Dedifferentiated amniotic fluid mesenchymal stem cell (primary cell): ENCODE data around the gene SPCS3.
"Not testable (repeated sequence)": the region's sequence is repeated elsewhere in the genome, so short reads cannot be mapped to it uniquely, and the experiment has no call there.

Source experiments
- DNase-seq: peaks from one replicate; pipeline ENCODE4 v3.0.0-alpha.2; 2016; ENCODE audit errors: extremely low spot score

The SPCS3 gene

GRCh38 chr4:176319704-176320339 is at the start of gene SPCS3:
TSS of gene SPCS3 (plus strand) at chr4:176319966. CDS start at chr4:176320077, 111 bp downstream.
- DNase-seq = peak; percentile 93

- DNase-seq = peak; percentile 95
Observed at GRCh38 chr4:176270669-176271068, 49.1 kb upstream of the SPCS3 start.

- no peak for DNase-seq
Observed at GRCh38 chr4:176271749-176272148, 48.0 kb upstream of the SPCS3 start.

DNA sequence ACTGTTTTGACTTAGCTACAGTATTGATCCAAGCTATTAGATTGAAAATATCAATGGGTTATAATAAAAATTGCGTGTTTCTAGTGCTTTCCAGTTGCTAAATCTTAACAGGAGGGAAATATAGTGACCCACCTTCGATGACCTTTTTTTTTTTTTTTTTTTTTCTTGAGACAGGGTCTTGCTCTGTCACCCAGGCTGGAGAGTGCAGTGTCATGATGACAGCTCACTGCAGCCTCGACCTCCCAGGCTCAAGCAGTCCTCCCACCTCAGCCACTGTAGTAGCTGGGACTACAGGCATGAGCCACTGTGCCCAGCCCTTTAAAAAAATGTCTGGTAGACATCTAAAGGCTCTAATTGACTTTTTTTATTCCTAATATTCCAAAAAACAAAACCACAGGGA is 47.0 kb upstream of the SPCS3 start:
- DNase-seq = no peak

DNA sequence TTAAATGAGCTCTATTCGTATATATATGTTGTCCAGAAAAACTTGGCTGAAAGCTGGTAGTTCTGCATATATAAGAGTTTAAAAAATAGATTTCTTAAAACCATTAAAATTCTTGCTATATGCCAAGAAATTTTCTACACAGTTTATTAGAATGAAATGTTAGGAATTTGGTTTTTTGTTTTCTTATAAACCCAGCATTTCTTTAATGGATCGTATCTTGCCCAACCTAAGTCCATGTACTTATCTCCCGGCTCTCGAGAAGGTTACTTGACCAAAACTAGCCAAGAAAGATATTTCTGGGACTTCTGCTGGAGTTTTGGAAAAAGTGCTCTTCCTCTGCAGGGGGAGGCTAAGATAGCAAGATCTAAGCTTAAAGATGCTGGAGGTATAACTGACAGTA is 46.0 kb upstream of the SPCS3 start:
- DNase-seq = no peak

- DNase-seq = no peak
Observed at GRCh38 chr4:176274441-176274840, 45.3 kb upstream of the SPCS3 start.

DNA sequence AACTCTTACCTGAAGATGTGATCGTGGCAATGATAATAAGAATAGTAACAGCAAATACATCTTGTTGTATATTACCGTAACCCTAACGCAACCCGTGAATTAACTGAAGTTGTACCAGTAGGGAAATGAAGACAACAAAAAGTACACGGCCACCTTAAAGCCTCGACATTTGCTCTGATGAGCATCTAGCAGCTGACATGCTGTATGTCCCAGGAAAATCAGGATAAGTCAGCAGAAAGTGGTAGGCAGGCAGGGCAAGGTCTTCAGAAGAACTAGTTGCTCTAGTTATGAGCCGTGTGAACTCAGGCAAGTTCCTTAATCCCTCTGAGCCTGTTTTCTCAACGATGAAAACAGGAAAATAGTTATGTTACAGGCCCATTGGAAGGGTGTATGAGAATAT is 43.1 kb upstream of the SPCS3 start:
- DNase-seq = no peak

DNA sequence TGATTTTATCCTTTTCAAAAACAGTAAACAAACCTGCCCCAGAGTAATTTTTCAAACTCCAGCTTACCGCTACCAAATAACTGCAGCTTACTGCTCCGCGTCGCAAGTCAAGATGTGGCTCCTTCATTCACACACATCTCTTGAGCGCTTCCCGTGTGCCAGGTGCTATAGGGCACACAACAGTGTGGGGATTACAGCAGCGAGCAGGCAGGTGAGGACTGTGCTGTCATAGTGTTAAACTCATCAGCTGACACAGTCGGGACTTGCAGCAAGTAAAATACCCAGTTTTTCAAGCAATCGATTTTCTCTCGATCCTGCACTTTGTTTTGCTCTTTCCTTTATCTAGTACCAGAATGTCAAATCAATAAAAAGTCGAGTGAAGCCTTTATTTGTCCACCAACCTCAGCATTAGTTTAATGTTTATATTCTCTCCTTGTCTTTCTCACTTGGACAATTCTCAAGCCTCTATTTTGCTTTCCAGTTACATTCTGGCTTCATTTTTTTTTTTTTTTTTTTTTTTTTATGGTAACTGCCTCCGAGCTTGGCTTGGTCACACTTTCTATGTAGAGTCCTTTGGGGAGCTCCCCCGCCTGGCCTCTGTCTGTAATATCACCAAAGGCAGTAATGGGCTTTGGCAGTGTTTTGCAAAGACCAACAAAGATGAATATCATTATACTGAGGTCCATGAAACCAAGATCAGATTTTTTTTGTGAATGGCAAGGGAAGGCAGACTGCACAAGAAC is 42.4 kb upstream of the SPCS3 start:
- DNase-seq = peak; percentile 78

DNA sequence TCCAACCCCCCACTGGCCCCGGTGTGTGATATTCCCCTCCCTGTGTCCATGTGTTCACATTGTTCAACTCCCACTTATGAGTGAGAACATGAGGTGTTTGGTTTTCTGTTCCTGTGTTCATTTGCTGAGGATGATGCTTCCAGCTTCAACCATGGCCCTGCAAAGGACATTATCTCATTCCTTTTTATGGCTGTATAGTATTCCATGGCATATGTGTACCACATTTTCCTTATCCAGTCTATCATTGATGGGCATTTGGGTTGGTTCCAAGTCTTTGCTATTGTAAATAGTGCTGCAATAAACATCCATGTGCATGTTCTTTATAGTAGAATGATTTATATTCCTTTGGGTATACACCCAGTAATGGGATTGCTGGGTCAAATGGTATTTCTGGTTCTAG is 40.2 kb upstream of the SPCS3 start:
- not testable (repeated sequence) for DNase-seq

GRCh38 chr4:176286728-176287127 is 33.0 kb upstream of the SPCS3 start:
- DNase-seq = no peak

GRCh38 chr4:176287546-176287945 is 32.2 kb upstream of the SPCS3 start:
- no peak for DNase-seq

- DNase-seq = no peak
Observed at GRCh38 chr4:176288020-176288419, 31.7 kb upstream of the SPCS3 start.

DNA sequence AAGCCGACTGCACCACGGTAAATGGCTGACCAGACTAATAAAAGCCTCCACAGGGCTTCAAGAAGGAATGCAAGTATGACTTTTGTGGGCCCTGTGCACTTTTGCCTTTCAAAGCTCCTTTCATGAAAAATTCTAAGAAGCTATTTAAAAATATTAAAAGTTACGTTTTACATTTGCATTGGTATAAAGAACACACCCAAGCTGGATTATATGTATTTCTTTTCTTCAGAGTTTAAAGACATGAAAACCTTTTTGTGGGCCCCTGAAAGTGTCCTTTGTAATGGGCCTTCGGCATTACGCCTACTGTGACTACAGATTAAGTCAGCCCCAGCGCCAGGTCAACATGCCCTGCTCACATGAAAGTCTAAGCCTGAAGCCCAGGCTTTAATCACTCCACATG is 30.2 kb upstream of the SPCS3 start:
- no peak for DNase-seq

- no peak for DNase-seq
Observed at GRCh38 chr4:176290520-176290919, 29.2 kb upstream of the SPCS3 start.

DNA sequence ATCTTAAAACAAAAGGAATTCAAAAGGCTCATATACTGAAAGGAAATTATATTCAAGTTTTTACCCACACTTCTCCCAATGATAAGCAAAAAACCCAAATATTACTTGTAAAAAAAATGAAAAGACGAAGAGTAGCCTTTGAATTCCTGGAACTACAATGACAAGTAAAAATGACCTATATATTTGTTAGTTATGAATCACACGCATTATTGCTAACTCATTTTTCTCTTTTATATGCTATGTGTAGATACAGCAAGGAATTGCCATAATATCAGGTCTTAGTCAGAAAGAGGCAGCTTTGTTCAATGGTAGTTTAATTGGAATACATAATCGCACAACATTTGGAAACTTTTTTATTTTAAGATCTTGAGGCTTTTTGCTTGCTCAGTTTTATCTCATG is 28.0 kb upstream of the SPCS3 start:
- no peak for DNase-seq

DNA sequence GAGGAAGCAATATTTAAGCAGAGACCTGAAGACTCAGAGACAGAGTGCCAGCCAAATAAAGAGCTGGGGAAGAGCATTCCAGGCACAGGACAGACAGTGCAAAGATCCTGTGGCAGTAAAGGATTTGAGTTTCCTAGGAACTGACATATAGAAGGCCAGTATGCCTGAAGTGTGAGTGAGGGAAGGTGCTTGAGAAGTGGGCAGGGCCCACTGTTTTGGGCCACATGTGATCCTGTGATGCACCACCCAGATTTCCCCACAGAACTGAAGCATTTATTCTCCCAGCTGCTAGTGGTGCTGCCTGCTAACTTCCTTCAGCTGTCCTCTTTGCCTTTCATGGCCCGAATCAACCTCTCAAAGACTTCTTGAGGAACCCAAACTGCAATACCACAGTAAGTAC is 26.8 kb upstream of the SPCS3 start:
- DNase-seq = no peak

- no peak for DNase-seq
Observed at GRCh38 chr4:176293660-176294059, 26.1 kb upstream of the SPCS3 start.

- DNase-seq = not testable (repeated sequence)
Observed at GRCh38 chr4:176295907-176296306, 23.9 kb upstream of the SPCS3 start.

DNA sequence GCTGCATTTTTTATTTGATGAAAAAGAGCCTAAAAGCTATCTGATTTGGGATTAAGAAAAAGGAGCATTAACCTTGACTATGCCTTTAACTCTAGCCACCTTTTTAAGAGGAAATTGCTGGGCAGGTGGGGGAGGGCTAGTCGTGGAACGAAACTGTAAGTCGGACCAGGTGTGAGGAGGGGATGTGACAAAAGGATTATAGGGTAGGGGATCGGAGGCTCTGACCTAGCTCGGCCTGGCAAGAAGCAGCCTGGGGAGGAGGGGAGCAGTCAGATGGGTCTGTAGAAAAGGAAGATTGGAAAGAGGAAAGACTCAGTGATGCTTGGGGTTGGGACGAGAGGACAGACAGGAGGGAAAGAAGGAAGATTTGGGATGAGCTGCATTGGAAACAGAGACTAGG is 21.1 kb upstream of the SPCS3 start:
- no peak for DNase-seq

DNA sequence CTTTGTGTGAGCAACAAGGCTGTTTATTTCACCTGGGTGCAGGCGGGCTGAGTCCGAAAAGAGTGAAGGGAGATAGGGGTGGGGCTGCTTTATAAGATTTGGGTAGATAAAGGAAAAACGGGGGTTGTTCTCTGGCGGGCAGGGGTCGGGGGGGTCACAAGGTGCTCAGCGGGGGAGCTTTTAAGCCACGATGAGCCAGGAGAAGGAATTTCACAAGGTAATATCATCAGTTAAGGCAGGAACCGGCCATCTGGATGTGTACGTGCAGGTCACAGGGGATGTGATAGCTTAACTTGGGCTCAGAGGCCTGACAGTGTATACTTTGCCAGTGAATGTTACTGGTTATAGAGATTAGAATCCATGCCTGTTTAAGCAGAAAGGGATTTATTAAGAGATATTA is 19.7 kb upstream of the SPCS3 start:
- DNase-seq = no peak

DNA sequence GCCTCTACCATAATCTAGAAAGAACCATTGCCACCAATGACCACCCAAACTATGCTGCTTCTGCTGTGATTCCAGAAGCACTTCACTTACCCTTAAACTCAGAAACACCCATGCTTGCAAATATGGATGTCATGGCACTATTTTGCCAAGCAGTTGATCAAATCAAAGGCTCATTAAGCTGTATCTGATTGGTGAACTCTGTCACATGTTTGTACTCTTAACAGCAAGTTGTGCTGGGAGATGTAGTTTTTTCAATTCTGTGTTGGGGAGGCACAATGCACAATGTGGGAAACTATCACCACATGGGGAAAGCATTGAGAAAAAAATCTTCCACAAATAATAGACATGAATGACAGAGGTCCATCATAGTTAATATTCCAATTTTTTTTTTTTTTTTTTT is 19.2 kb upstream of the SPCS3 start:
- DNase-seq = no peak

DNA sequence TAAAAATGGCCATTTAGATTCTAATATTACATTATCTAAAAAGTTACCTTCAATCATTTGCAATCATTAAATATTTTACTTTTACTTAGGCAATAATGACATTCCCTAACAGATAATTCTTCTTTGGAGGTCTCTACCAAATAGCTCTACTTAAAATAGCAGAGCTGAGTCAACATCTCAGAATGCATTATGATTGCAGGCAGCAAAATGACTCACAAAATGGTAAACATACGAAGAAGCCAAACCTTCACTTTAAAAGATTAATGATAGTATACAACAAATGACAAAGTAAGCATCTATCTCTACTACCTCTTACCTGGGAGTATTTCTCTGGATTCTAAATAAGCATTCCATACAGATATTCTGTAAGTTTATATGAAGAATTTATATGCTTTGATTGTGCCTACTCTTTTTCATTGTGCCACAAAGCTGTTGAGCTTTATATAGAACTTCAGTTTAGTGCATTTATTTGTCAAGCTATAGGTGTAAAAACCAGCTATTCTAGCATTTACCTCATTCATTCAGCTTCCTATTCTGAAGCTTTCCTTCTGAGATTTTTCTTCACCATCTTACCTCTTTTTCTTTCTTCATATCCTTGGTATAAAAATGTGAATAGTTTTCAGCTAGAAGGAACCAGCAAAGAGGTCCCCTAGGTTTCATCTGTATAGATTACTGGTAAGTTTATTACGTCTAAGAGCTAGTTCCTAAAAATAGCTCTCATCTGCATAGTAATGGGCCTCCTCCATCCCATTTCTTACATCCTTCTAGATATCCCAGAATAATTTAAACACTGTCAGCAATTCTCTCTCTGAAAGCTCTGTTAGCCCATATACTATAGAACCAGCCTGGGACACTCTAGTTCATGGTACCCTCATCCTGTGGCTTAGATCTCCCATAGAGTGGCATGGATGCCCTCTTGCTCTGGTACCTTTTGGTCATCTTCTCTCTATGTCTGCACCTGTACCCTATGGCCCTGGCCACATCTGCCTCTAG is 17.2 kb upstream of the SPCS3 start:
- DNase-seq = peak; percentile 66
